NCI-H128 (cell line): ENCODE measurements around the gene GP1BB.
A peak's percentile ranks its signal among the peaks of the same experiment; 100 is the strongest.
"Not testable (repeated sequence)": the region's sequence is repeated elsewhere in the genome, so short reads cannot be mapped to it uniquely, and the experiment has no call there.

Experiments
- DNase-seq: peaks from one replicate; lab custom pipeline; 2025; ENCODE audit not compliant: unreplicated experiment; lab: John Stamatoyannopoulos, UW

GP1BB gene

GRCh38 chr22:19723232-19723982 is at the start of gene GP1BB:
Gene GP1BB, plus strand, starts transcription at chr22:19723539. Its CDS starts 31 bp downstream, at chr22:19723570.
- no peak for DNase-seq

DNA sequence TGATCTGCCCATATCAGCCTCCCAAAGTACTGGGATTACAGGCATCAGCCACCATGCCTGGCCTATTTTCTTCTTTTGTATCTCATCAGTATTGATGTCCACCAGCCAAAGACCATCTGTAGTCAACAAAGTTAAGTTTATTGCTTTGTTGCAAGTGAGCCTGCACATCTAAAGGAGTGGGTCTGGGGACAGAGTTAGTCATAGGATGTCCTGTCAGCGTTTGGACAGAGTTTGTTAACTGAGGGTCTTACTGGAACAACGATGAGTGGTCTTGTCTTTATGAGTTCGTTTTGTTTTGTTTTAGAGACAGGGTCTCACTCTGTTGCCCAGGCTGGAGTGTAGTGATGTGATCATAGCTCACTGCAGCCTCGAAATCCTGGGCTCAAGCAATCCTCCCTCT is 49.7 kb upstream of the GP1BB start:
- no peak for DNase-seq

GRCh38 chr22:19674129-19674928 is 49.0 kb upstream of the GP1BB start:
- DNase-seq = no peak

DNA sequence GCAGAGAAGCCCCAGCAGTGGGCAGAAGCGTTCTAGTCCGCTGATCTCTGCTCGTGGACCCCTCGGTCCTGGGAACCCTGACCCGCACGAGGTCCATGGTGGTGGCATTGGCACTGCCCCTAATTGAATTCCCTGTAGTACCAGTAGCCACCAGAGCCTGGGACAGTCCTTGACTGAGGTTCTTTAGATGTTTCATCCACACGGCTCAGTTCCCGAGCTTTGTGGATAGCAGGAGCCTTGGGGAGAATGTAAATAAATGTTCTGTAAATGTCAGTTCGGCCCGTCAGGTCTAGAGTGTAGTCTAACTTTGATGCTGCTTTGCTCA is 48.4 kb upstream of the GP1BB start:
- no peak for DNase-seq

- no peak for DNase-seq
These were observed 47.9 kb upstream of the GP1BB start for GRCh38 chr22:19675428-19675827.

DNA sequence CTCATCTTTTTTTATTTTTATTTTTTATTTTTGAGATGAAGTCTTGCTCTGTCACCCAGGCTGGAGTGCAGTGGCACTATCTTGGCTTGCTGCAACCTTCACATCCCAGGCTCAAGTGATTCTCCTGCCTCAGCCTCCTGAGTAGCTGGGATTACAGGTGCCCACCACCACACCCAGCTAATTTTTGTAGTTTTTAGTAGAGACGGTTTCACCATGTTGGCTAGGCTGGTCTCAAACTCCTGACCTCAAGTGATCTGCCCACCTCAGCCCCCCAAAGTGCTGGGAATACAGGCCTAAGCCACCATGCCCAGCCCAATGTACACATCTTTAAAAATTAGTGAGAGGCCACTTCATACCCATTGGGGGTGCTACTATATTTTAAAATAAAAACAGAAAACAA is 46.9 kb upstream of the GP1BB start:
- DNase-seq = not testable (repeated sequence)

DNA sequence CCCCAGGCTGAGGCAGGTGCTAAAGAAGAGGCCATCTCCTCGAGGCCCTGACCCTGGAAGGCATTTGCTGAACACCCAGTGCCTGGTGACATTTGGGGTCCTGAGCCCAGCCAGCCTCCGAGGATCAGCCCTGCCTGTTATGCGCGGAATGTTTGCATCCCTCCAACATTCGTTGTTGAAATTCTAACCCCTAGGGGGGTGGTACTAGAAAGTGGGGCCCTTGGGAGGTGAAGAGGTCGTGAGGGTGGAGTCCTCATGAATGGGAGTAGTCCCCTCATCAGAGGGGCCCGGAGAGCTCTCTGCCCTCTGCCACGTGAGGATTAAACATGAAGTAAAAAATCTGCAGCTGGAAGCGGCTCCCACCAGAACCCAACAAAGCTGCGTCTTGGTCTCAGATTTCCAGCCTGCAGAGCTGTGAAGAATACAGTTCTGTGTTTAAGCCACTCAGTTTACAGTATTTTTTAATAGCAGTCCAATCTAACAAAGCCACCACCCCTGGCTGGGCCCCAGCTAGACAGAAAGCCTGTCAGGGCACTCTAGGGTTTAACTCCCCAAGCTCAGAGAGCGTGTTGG is 44.3 kb upstream of the GP1BB start:
- no peak for DNase-seq

DNA sequence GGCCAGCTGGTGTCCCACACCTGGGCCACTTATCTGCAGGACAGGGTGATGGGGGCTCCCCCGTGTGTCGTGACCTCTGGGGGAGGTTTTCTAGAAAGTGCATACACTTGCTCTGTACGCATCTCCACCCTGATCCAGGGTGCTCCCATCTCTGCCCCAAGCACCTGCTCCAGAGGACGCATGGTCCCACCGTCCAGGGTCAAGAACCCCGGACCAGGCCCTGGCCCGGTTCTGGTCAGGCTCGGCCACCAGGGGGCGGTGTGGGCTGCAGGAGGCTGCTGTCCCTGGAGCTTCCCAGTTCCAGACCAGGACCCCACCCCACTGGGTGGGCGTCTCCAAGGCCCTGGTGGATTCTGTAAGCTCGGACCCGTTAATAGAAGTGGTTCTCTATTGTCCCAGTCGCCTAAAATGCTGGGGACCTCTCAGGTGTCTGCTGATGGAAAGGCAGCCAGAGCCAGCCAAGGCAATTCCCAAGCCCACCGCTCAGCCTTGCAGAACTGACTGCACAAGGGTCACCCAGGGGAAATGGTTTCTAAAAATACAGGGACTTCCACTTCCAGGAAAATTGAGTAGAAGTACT is 43.7 kb upstream of the GP1BB start:
- DNase-seq = no peak

- no peak for DNase-seq
These were observed 43.0 kb upstream of the GP1BB start for GRCh38 chr22:19680287-19680881.

GRCh38 chr22:19680911-19681862 is 42.2 kb upstream of the GP1BB start:
- no peak for DNase-seq

DNA sequence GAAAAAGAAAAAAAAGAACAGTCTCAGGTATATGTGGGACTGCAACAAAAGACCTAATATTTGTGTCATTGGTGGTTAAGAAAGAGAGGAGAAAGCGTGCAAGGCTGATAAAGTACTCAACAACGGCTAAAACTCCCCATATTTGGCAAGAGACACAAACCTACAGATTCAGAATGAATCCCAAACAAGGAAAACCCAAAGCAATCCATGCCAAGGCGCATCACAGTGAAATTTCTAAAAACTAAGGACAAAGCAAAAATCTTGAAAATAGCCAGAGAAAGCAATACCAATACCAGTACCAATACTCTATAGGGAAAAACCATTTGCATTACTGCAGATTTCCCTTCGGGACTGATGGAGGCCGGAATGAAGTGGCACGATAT is 41.5 kb upstream of the GP1BB start:
- DNase-seq = no peak

DNA sequence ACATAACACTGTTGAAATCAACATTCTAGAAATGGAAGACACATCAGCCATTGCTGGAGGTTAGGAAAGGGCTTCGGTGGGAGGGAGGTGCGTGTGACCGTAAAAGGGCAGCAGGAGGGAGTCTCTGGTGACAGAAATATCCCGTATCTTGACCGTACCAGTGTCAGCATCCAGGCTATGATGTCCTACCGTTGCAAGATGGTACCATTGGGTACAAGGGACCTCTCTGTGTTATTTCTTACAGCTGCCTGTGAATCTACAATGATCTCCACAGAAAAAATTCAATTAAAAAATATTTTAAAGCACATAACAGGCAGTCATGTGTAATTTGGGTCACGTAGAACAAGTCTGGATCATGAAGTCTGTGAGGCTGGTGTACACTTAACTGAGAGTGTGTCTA is 36.4 kb upstream of the GP1BB start:
- DNase-seq = no peak

- peak; percentile 5 for DNase-seq
These were observed 35.6 kb upstream of the GP1BB start for GRCh38 chr22:19687561-19688300.

DNA sequence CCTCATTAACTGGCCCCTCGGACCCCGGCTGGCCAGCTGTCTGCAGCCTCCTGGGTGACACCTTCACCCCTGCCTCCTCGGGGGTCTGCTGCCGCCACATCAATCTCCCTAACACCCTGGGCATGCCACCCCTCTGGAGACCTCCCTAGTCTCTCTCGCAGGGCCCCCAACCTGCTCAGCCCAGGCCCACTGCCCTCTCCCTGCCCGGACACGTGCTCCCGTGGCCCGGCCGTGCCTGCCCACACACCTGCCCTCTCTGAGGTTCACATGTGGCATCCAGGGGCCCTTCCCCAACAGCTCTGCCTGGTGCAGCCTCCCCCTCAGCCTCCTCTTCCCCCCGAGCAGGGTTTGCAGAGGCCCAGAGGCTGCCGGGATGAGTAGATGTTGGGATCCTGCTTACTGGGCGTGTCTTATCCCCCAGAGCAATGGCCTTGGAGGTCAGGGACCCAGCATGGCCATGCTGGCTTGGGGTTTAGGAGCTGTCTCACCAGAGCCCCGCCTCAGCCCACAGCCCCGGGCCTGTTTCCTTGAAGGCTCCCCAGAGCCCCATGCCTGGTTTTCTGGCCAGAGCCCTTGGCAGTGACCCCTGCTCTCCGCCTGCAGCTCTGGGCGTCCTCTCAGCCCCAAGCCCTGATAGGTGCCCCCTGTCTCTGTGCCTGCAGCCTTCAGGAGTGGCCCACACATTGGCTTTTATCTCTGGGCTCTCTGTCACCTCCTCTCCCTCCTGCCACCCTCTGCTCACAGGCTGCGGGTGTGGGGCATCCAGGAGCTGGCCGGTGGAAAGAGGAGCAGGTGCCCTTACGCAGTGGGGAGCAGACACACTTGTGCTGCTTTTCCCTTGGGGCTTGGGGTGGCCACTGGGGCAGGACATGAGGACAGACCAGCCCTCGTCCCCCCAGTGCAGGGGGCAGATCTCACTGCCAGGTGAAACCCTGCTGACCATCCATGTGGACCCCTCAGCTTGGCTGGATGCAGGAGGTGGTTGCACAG is 34.7 kb upstream of the GP1BB start:
- no peak for DNase-seq

DNA sequence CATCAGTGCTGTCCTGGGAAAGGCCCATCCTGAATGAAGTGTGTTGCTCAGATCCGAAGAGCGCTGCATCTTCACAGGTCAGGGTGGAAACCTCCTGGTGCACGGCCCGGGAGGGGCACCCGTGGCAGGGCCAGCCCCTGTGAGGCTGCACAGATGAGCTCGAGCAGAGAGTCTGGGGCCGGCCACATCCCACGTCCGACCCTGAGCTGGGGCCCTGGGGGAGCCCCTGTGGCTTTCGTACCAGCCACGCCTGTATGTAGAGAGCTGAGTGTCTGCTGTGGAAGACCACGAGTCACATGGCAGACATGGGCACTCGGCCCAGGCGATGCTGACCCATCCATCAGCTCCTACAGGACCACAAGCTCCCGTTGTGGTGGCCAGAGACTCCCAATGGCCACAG is 33.9 kb upstream of the GP1BB start:
- no peak for DNase-seq

GRCh38 chr22:19691007-19691720 is 32.2 kb upstream of the GP1BB start:
- DNase-seq = no peak

DNA sequence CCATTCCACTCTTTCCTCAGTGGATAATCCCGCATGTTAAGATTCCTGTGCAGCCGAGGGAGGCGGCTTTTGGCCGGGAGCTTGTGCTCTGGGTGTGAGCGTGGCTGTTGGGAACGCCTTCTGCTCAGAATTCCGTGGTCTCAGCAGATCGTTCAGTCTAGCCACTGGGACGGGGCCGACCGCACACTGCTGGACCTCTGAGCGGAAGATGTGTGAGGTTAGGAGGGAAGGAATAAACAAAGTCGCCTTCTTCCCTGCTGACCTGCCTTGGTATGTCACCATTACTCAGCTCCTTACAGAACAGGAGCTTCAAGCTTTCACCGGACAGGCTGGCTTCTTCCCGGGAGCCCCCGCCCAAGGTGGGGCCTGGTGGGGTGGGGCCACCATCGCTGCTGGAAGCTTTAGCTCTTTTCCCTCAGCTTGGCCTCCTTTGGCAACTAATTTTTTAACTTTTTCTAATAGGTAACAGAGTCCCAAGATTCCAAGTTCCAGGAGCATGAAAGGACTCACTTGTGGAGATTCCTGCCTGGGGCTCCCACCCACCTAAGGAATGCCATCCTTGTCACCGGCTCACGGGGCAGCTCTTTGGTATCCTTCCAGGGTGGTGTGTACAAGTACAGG is 31.5 kb upstream of the GP1BB start:
- no peak for DNase-seq
